H1 (cell line): ENCODE measurements around the gene OR51A4. TPM values are rescaled to one million over a fixed set of nuclear protein-coding genes. Genes with fewer than 3 reads are reported as not detected.

ENCODE experiments used
- BACH1 ChIP-seq: IDR thresholded peaks from 2 replicates; pipeline ENCODE4 v1.6.1; 2012; ENCODE audit warnings: low read length, improper control_type of control experiment
- CTBP2 ChIP-seq: IDR thresholded peaks from 2 replicates; pipeline ENCODE4 v1.7.0; 2011; ENCODE audit warnings: borderline replicate concordance, mild to moderate bottlenecking, moderate library complexity, mixed read lengths, low read length; ENCODE audit not compliant: insufficient read depth, insufficient read length
- SP2 ChIP-seq: IDR thresholded peaks from 2 replicates; pipeline ENCODE4 v1.6.1; 2012; ENCODE audit warnings: mild to moderate bottlenecking, low read length, inconsistent platforms
- polyA plus RNA-seq, 7 experiments: library from polyadenylated mRNA; depleted of rRNA in 3 of 7; stranded (reverse) in 5 of 7; unstranded in 2 of 7; fragments of >200 nt in 5 of 7; fragments of 200-250 nt in 2 of 7; gene quantifications; 1 replicate in 5 of 7; 2 replicates in 1 of 7; 4 replicates in 1 of 7; pipeline versions ENCODE4 v1.2.1 to v1.2.3, GENCODE V29; 2011 to 2013; ENCODE audit warnings: missing spikeins in 2 of 7, mixed read lengths in 2 of 7
- total RNA-seq: library from RNA; stranded (reverse); fragmentation: NEBNext Ultra II Directional; extraction: Animal tissue kit (Norgen Biotek cat#: 25700); gene quantifications from 2 replicates; pipeline ENCODE4 v1.2.1, GENCODE V29; 2021
- TF ChIP-seq, protein P1 (sequence below): fragments of 300-600 bp; sonication (generic); IDR thresholded peaks from 2 replicates; pipeline ENCODE4 v1.7.1; 2012; ENCODE audit warnings: low read length, moderate library complexity, mild to moderate bottlenecking, inconsistent platforms; ENCODE audit not compliant: insufficient replicate concordance

Gene OR51A4
- total and polyA plus RNA-seq, 2 of the 8 experiments (the other 6 are each of a cell fraction or from before 2014, with no cell fraction given), result not detected

DNA sequence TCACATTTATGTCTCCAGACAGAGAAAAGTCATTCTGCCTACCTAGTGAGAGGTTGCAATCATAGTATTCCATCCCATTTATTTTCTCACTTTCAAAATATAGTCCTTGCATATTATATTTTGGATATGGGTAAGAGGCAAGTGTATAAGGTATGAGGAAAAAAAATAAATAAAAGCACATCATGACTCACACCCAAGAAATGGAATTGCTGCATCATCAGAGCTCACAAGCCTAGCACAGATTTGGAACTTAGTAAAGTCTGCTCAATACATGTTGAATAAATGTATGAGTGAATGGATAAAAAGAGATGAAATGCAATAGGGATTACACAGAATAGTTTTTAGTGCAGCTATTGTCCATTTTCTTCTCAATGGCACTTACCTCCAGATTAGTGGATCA is 20.8 kb downstream of the OR51A4 start (continued):
- TF ChIP-seq, protein P1, sequence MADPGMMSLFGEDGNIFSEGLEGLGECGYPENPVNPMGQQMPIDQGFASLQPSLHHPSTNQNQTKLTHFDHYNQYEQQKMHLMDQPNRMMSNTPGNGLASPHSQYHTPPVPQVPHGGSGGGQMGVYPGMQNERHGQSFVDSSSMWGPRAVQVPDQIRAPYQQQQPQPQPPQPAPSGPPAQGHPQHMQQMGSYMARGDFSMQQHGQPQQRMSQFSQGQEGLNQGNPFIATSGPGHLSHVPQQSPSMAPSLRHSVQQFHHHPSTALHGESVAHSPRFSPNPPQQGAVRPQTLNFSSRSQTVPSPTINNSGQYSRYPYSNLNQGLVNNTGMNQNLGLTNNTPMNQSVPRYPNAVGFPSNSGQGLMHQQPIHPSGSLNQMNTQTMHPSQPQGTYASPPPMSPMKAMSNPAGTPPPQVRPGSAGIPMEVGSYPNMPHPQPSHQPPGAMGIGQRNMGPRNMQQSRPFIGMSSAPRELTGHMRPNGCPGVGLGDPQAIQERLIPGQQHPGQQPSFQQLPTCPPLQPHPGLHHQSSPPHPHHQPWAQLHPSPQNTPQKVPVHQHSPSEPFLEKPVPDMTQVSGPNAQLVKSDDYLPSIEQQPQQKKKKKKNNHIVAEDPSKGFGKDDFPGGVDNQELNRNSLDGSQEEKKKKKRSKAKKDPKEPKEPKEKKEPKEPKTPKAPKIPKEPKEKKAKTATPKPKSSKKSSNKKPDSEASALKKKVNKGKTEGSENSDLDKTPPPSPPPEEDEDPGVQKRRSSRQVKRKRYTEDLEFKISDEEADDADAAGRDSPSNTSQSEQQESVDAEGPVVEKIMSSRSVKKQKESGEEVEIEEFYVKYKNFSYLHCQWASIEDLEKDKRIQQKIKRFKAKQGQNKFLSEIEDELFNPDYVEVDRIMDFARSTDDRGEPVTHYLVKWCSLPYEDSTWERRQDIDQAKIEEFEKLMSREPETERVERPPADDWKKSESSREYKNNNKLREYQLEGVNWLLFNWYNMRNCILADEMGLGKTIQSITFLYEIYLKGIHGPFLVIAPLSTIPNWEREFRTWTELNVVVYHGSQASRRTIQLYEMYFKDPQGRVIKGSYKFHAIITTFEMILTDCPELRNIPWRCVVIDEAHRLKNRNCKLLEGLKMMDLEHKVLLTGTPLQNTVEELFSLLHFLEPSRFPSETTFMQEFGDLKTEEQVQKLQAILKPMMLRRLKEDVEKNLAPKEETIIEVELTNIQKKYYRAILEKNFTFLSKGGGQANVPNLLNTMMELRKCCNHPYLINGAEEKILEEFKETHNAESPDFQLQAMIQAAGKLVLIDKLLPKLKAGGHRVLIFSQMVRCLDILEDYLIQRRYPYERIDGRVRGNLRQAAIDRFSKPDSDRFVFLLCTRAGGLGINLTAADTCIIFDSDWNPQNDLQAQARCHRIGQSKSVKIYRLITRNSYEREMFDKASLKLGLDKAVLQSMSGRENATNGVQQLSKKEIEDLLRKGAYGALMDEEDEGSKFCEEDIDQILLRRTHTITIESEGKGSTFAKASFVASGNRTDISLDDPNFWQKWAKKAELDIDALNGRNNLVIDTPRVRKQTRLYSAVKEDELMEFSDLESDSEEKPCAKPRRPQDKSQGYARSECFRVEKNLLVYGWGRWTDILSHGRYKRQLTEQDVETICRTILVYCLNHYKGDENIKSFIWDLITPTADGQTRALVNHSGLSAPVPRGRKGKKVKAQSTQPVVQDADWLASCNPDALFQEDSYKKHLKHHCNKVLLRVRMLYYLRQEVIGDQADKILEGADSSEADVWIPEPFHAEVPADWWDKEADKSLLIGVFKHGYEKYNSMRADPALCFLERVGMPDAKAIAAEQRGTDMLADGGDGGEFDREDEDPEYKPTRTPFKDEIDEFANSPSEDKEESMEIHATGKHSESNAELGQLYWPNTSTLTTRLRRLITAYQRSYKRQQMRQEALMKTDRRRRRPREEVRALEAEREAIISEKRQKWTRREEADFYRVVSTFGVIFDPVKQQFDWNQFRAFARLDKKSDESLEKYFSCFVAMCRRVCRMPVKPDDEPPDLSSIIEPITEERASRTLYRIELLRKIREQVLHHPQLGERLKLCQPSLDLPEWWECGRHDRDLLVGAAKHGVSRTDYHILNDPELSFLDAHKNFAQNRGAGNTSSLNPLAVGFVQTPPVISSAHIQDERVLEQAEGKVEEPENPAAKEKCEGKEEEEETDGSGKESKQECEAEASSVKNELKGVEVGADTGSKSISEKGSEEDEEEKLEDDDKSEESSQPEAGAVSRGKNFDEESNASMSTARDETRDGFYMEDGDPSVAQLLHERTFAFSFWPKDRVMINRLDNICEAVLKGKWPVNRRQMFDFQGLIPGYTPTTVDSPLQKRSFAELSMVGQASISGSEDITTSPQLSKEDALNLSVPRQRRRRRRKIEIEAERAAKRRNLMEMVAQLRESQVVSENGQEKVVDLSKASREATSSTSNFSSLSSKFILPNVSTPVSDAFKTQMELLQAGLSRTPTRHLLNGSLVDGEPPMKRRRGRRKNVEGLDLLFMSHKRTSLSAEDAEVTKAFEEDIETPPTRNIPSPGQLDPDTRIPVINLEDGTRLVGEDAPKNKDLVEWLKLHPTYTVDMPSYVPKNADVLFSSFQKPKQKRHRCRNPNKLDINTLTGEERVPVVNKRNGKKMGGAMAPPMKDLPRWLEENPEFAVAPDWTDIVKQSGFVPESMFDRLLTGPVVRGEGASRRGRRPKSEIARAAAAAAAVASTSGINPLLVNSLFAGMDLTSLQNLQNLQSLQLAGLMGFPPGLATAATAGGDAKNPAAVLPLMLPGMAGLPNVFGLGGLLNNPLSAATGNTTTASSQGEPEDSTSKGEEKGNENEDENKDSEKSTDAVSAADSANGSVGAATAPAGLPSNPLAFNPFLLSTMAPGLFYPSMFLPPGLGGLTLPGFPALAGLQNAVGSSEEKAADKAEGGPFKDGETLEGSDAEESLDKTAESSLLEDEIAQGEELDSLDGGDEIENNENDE, result no peak
- TF ChIP-seq CTBP2 (no peak), BACH1 (no peak), SP2 (no peak)
